ENCODE data around the gene CRABP1. TPM values are rescaled to one million over a fixed set of nuclear protein-coding genes. Genes with fewer than 3 reads are reported as not detected.

Gene CRABP1
- total and polyA plus RNA-seq, 2 experiments from 2014 or later, result 8.7 to 28.2 TPM

DNA sequence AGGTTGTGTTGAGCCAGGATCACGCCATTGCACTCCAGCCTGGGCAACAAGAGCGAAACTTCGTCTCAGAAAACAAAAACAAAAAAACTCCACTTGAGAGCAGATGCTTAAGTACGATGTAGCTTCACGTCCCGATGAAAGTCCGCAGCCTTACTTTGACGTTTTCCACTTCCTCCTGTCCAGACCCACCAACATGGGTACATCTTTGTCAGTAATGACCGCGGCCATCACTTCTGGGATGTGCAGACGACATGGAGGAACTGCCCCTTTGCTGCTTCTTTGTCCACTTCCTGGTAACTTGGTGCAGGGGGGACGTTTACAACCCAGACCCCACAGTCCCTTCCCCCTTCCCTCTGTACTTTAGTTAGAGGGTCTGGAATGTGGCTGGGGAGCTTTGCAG lies 48.7 kb downstream of the CRABP1 start:
- Histone ChIP-seq H3K4me1 (ENCODE audit: low read depth) (no peaks in the 10 kb centered on the region), H3K27ac (no peak overlapping the region), H3K9me3 (ENCODE audit: low read depth) (no peaks in the 10 kb centered on the region), H3K4me3 (no peak overlapping the region), H3K27me3 (no peaks in the 10 kb centered on the region), H3K36me3 (no peaks in the 10 kb centered on the region)
- DNase-seq (ENCODE audit: low read depth in 1 of 2, low spot score in 1 of 2), result no peak
- TF ChIP-seq, protein P1, sequence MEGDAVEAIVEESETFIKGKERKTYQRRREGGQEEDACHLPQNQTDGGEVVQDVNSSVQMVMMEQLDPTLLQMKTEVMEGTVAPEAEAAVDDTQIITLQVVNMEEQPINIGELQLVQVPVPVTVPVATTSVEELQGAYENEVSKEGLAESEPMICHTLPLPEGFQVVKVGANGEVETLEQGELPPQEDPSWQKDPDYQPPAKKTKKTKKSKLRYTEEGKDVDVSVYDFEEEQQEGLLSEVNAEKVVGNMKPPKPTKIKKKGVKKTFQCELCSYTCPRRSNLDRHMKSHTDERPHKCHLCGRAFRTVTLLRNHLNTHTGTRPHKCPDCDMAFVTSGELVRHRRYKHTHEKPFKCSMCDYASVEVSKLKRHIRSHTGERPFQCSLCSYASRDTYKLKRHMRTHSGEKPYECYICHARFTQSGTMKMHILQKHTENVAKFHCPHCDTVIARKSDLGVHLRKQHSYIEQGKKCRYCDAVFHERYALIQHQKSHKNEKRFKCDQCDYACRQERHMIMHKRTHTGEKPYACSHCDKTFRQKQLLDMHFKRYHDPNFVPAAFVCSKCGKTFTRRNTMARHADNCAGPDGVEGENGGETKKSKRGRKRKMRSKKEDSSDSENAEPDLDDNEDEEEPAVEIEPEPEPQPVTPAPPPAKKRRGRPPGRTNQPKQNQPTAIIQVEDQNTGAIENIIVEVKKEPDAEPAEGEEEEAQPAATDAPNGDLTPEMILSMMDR (IDR thresholded peaks at IDR 0.05; ENCODE audit: low read depth, low read length), result no peak

- no peak overlapping the region for H3K4me3 ChIP-seq
- H3K27ac ChIP-seq, result no peak overlapping the region
- TF ChIP-seq, protein P1 (IDR thresholded peaks at IDR 0.05; ENCODE audit: low read depth, low read length), result no peak
- H3K36me3 ChIP-seq, result no peaks in the 10 kb centered on the region
- H3K9me3 ChIP-seq (ENCODE audit: low read depth), result no peaks in the 10 kb centered on the region
- DNase-seq (ENCODE audit: low read depth in 1 of 2, low spot score in 1 of 2), result no peak
- H3K27me3 ChIP-seq, result no peaks in the 10 kb centered on the region
- no peaks in the 10 kb centered on the region for H3K4me1 ChIP-seq (ENCODE audit: low read depth)
Measured at GRCh38 chr15:78389322-78389721, 49.2 kb downstream of the CRABP1 start.

DNA sequence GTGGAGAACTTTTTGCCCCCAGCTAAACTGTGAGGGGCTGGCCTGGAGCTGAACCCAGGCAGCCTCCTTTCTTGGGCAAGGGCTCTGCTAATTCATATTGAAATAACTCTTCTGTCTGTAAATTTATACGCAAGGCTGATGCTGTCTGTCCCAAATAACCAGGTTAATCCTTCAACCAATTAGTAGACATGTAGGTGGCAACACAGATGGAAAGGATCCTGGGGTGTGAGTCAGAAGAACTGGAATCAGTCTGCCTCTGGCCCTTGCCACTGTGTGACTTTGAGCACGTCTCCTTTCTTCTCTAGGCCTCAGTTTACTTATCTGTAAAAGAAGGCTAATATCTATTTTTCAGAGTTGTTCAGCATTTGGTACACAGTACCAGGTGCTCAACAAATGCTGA lies 49.6 kb downstream of the CRABP1 start:
- TF ChIP-seq, protein P1 (IDR thresholded peaks at IDR 0.05; ENCODE audit: low read depth, low read length), result no peak
- DNase-seq (ENCODE audit: low read depth in 1 of 2, low spot score in 1 of 2), result no peak
- no peak overlapping the region for H3K4me3 ChIP-seq
- no peak overlapping the region for H3K27ac ChIP-seq
- no peaks in the 10 kb centered on the region for H3K9me3 ChIP-seq (ENCODE audit: low read depth)
- H3K27me3 ChIP-seq, result no peaks in the 10 kb centered on the region
- no peaks in the 10 kb centered on the region for H3K4me1 ChIP-seq (ENCODE audit: low read depth)
- no peaks in the 10 kb centered on the region for H3K36me3 ChIP-seq

- H3K27me3 ChIP-seq, result no peaks in the 10 kb centered on the region
- no peaks in the 10 kb centered on the region for H3K9me3 ChIP-seq (ENCODE audit: low read depth)
- DNase-seq (ENCODE audit: low read depth in 1 of 2, low spot score in 1 of 2), result no peak
- H3K4me1 ChIP-seq (ENCODE audit: low read depth), result peaks cover 4% of the 10 kb centered on the region
- H3K36me3 ChIP-seq, result no peaks in the 10 kb centered on the region
- no peak overlapping the region for H3K27ac ChIP-seq
- TF ChIP-seq, protein P1 (IDR thresholded peaks at IDR 0.05; ENCODE audit: low read depth, low read length), result no peak
- H3K4me3 ChIP-seq, result no peak overlapping the region
Measured at GRCh38 chr15:78390242-78390641, 50.1 kb downstream of the CRABP1 start.

DNA sequence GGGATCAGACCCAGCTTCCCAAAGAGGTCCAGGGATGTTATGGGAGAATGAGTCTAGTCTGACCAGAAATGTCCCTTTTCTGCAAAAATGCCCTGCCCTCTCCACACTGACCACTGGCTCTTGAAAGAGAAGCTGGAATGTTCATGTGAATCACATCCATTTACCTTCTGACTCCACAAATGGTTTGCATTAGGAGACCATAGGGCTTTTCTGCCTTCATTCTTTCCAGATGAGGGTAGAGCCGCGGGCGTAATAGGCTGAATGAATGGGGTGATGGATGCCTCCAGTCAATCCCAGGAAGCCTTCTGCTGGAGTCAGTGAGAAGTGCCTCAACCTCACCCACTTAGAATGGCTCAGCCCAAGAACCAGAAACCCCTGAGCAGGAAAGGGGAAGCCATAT lies 50.7 kb downstream of the CRABP1 start:
- TF ChIP-seq, protein P1 (IDR thresholded peaks at IDR 0.05; ENCODE audit: low read depth, low read length), result no peak
- H3K4me1 ChIP-seq (ENCODE audit: low read depth), result peaks cover 5% of the 10 kb centered on the region
- no peak overlapping the region for H3K4me3 ChIP-seq
- no peak for DNase-seq (ENCODE audit: low read depth in 1 of 2, low spot score in 1 of 2)
- H3K27me3 ChIP-seq, result no peaks in the 10 kb centered on the region
- H3K36me3 ChIP-seq, result no peaks in the 10 kb centered on the region
- no peaks in the 10 kb centered on the region for H3K9me3 ChIP-seq (ENCODE audit: low read depth)
- no peak overlapping the region for H3K27ac ChIP-seq

DNA sequence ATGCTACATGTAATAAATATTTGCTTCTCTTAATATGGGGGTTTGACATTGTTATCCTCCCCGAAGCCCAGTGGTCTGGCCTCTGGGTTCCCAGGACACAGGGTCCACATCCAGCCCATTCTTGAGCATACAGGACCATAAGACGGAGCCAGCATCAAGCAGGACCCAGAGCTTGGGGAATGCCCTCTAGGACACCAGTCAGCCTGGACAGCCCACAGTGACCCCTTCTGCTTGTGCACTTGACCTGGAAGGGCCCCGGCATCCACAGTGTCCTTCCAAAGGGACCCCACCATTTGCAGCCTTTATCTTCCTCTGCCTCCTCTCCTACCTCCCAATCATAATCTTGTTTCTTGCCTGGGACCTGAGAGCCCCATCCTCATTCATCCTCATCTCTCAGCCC lies 51.6 kb downstream of the CRABP1 start:
- no peaks in the 10 kb centered on the region for H3K27me3 ChIP-seq
- no peak for DNase-seq (ENCODE audit: low read depth in 1 of 2, low spot score in 1 of 2)
- peaks cover 5% of the 10 kb centered on the region for H3K4me1 ChIP-seq (ENCODE audit: low read depth)
- no peak overlapping the region for H3K27ac ChIP-seq
- TF ChIP-seq, protein P1 (IDR thresholded peaks at IDR 0.05; ENCODE audit: low read depth, low read length), result no peak
- no peak overlapping the region for H3K4me3 ChIP-seq
- H3K36me3 ChIP-seq, result no peaks in the 10 kb centered on the region
- H3K9me3 ChIP-seq (ENCODE audit: low read depth), result no peaks in the 10 kb centered on the region

All from cardiac muscle cell (in vitro differentiated cells and primary cell).